AG09319 (cell line): ENCODE data around the gene WNT9B.

Source experiments
- DNase-seq: peaks from one replicate; pipeline ENCODE4 v3.0.0-alpha.2; 2010; ENCODE audit warnings: low read depth; ENCODE audit errors: extremely low read depth
- TF ChIP-seq, protein P1 (sequence below): IDR thresholded peaks from 2 replicates; pipeline ENCODE4 v1.5.1; 2011; ENCODE audit warnings: low read depth, mild to moderate bottlenecking, inconsistent platforms, low read length, moderate library complexity

WNT9B gene

DNA sequence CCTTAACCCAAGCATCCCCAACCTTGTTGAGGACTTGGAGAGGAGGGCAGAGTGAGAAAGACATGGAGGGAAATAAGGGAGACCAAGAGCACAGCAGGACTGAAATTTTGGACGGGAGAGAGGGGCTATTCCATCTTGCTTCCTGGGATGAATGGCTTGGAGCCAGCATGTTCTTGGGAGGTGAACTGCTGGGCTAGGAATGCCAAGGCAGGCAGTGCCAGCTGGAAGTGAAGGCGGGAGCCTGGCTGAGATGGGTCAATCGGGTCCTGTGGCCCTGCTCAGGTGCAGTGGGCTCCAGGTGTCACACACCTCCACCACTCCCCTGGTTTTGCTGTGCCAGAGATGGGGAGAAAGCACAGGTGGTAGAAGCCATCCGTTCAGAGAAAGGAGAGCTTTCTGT, 25.5 kb downstream of the WNT9B start:
- TF ChIP-seq, protein P1, sequence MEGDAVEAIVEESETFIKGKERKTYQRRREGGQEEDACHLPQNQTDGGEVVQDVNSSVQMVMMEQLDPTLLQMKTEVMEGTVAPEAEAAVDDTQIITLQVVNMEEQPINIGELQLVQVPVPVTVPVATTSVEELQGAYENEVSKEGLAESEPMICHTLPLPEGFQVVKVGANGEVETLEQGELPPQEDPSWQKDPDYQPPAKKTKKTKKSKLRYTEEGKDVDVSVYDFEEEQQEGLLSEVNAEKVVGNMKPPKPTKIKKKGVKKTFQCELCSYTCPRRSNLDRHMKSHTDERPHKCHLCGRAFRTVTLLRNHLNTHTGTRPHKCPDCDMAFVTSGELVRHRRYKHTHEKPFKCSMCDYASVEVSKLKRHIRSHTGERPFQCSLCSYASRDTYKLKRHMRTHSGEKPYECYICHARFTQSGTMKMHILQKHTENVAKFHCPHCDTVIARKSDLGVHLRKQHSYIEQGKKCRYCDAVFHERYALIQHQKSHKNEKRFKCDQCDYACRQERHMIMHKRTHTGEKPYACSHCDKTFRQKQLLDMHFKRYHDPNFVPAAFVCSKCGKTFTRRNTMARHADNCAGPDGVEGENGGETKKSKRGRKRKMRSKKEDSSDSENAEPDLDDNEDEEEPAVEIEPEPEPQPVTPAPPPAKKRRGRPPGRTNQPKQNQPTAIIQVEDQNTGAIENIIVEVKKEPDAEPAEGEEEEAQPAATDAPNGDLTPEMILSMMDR = no peak
- DNase-seq = no peak

DNA sequence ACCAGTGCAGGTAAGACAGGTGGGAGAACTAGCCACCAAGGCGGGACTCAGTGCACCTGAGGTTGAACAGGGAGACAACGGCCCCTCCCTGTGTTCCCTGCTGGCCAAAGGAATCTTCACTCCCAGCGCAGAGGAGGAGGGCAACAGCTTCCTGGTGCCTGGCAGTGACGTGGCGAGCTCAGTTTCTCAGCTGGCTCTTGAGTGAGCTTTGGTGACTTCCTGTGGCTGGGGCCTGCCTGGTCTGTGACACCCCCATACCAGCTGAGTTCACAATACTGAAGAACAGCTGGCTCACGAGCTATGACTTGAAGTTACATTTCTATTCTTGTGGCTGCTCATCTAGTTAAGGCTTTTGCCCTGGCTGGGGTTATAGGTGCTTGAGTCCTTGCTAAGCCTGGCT, 26.1 kb downstream of the WNT9B start:
- no peak for DNase-seq
- TF ChIP-seq, protein P1 = no peak

DNA sequence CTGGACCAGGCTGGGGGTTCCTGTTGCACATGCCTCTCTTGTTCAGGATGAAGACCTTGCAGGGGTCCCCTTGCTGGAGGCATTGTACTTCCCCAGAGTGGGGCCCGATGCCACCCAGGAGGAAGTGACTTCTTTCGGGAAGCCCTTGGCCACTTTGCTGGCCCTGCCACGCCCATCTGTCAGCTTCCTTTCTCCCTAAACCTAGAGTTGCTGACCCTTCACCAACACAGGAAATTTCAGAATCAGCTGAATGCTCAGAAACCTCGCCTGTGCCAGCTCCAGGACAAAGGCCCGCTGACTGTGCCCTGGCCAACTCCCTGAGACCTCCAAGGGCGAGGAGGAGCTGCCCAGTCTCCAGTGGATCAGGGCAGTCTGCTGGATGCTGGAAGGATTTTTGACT, 26.7 kb downstream of the WNT9B start:
- TF ChIP-seq, protein P1 = no peak

DNA sequence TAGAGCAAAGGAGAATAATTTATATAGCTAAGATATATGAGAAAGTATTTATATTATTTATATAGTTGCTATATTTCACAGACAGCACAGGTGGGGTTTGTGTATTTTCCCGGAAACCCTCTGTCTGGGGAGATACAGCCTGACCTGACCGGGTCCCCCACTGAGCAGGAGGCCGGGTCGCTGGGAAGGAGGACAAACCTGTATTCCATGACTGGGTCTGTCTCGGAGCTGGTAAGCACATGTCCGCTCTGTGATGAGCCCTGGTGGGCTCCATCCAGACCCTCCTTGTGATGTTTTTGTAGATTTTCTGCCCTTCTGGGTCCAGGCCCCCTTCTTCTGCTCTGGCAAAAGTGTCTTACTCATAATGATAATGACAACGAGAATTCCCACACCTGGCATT, 27.7 kb downstream of the WNT9B start:
- TF ChIP-seq, protein P1 = no peak
- no peak for DNase-seq

More for the DNA sequence above, 26.7 kb downstream of the WNT9B start:
- no peak for DNase-seq

DNA sequence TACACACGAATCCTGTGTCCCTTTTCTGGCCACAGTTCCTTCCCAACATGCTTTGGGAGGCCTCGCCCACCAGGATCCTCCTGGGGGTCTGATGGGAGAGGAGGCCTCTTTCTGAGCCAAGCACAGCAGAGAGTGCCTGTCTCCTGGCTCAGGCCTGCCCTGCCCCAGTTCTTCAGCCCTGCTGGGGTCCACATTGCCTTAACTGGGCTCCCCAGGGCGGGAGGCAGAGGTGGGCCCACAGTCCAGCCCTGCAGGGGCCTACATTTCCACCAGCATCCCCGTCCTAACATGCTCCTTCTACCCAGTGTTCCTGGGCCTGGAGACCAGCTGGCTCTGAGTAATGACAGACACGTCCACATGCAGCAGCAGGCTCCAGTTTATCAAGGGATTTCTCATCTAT, 29.6 kb downstream of the WNT9B start:
- DNase-seq = no peak
- TF ChIP-seq, protein P1 = no peak

DNA sequence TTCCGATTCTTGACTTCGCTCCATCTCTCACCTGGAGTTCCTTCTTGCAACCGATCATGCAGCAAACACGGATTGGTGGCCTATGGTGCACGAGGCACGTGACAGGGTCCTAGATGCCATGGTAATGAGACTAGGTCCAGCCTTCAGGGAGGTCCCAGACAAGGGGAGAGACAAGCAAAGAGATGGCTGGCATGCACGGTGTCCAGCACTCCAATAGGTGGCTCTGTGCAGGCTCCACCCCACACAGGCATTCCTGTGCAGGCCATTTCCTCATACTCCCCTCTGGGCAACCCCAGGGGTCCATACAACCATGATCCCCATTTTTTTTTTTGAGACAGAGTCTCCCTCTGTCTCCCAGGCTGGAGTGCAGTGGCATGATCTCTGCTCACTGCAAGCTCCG, 31.3 kb downstream of the WNT9B start:
- TF ChIP-seq, protein P1 = no peak
- no peak for DNase-seq

DNA sequence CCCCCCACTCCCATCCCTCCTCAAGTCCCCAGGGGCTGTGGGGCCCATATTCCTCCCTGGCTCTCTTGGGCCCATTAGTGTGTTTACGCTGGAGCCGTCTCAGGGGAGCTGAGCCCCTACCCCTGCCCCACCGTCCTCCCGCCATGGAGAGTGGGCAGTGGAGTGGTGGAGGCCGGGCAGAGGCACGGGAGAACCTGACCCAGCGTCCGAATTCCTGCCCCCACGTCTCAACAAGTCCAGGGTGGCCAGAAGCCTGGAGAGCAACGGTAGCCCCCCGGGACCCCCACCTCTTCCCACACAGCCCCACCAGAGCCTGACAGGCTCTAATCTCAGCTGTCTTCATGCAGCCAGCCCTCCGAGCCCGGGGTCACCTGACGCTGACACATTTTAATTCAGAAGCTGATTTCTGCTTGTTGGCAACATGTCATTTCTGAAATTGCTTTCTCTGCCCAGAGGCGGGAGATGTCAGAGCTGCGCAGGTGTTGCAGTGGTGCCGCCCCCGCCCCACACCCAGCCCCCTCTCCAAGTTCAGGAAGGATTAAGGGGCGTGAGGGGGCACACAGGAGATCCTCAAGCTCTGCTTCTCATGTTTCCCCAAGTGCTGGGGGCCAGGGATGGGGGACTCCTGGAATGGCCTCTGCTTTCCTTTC, 32.6 kb downstream of the WNT9B start:
- DNase-seq = no peak
- TF ChIP-seq, protein P1 = no peak
